ENCODE data around the gene LGR6. TPM values are rescaled to one million over a fixed set of nuclear protein-coding genes. Genes with fewer than 3 reads are reported as not detected.

Gene LGR6
- total RNA-seq, 1 experiment from 2014 or later: 1.0 TPM

DNA sequence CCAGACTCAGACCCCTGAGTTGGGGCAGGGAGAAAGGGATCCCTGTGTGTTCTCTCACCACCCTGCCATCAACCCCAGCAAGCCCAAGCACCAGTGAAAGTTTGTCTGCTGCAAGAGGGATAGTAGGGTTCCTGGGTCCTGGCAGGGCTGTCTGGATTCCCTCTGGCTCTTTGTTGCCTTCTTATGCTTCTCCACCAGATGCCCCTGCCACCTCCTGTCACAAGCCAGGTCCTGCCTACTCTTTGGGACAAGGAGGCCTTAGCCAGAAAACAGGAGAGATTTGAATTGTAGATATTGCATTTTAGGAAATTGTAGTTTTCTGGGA lies 126.4 kb downstream of the LGR6 start:
- TF ChIP-seq, protein P1, sequence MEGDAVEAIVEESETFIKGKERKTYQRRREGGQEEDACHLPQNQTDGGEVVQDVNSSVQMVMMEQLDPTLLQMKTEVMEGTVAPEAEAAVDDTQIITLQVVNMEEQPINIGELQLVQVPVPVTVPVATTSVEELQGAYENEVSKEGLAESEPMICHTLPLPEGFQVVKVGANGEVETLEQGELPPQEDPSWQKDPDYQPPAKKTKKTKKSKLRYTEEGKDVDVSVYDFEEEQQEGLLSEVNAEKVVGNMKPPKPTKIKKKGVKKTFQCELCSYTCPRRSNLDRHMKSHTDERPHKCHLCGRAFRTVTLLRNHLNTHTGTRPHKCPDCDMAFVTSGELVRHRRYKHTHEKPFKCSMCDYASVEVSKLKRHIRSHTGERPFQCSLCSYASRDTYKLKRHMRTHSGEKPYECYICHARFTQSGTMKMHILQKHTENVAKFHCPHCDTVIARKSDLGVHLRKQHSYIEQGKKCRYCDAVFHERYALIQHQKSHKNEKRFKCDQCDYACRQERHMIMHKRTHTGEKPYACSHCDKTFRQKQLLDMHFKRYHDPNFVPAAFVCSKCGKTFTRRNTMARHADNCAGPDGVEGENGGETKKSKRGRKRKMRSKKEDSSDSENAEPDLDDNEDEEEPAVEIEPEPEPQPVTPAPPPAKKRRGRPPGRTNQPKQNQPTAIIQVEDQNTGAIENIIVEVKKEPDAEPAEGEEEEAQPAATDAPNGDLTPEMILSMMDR (conservative IDR thresholded peaks at IDR 0.05): no peak
- Mint-ChIP-seq H3K4me1 (peaks cover 6 to 7% of the 10 kb centered on the region in 2 experiments), H3K4me3 (no peak overlapping the region), H3K9me3 (no peaks in the 10 kb centered on the region), H3K27me3 (ENCODE audit: low read depth) (peaks cover 2% of the 10 kb centered on the region; the same call in 1 of the 2 replicates), H3K27ac (no peak overlapping the region), H3K36me3 (ENCODE audit: insufficient read depth in 1 of 3, low read depth in 3 of 3) (no peaks in the 10 kb centered on the region)
- Histone ChIP-seq H3K79me2 (ENCODE audit: insufficient read depth, low read length) (no peaks in the 10 kb centered on the region), H3K4me2 (ENCODE audit: insufficient read depth, insufficient read length, low read length) (no peak overlapping the region), H2BK5ac (ENCODE audit: insufficient read length, low read length) (no peak overlapping the region), H2BK120ac (ENCODE audit: low read depth, low read length, poor library complexity, severe bottlenecking) (no peak overlapping the region), H4K5ac (ENCODE audit: insufficient read length, low read depth, low read length) (no peak overlapping the region), H2BK20ac (ENCODE audit: low read depth, low read length, poor library complexity, severe bottlenecking) (no peak overlapping the region), H3K4ac (ENCODE audit: low read depth, low read length) (no peak overlapping the region), H3K18ac (ENCODE audit: insufficient read length, low read depth, low read length) (no peak overlapping the region), H3K9me3 (ENCODE audit: control insufficient read depth, low read depth, low read length) (no peaks in the 10 kb centered on the region), H4K20me1 (ENCODE audit: control insufficient read depth, insufficient read depth, insufficient read length) (no peaks in the 10 kb centered on the region), H2BK12ac (ENCODE audit: insufficient read length, low read depth, low read length) (no peak overlapping the region), H3K56ac (ENCODE audit: insufficient read length, low read depth, low read length) (no peak overlapping the region), H3K27ac (ENCODE audit: insufficient read length, low read depth, low read length) (no peak overlapping the region), H2AFZ (ENCODE audit: low read length) (no peak overlapping the region), H2BK15ac (ENCODE audit: low read depth, low read length) (no peak overlapping the region), H3K27me3 (ENCODE audit: insufficient read depth, low read length) (no peaks in the 10 kb centered on the region), H3K14ac (ENCODE audit: insufficient read depth, low read length) (no peak overlapping the region), H4K8ac (replicated peaks; ENCODE audit: insufficient read length, low read depth, low read length) (no peak overlapping the region), H3K23me2 (ENCODE audit: insufficient read length, low read depth, low read length, poor library complexity, severe bottlenecking) (no peaks in the 10 kb centered on the region), H2AK5ac (ENCODE audit: insufficient read length, low read length) (no peak overlapping the region), H3K4me1 (ENCODE audit: insufficient read depth, low read length) (no peaks in the 10 kb centered on the region), H4K91ac (ENCODE audit: insufficient read length, low read depth, low read length) (no peak overlapping the region), H3K23ac (ENCODE audit: insufficient read length, low read depth, low read length) (no peak overlapping the region), H3T11ph (ENCODE audit: low read length) (no peak overlapping the region), H3K79me1 (ENCODE audit: insufficient read depth, low read depth, low read length, poor library complexity, severe bottlenecking) (no peaks in the 10 kb centered on the region), H3K9ac (ENCODE audit: extremely low read depth, insufficient read length, low read length) (no peak overlapping the region)
- no peak for DNase-seq

Measured in H9 (cell line).